Fibroblast of pulmonary artery (primary cell): ENCODE measurements around the gene OPRL1.

Source experiments
- DNase-seq: peaks from one replicate; pipeline ENCODE4 v3.0.0-alpha.2; 2010; ENCODE audit warnings: low read depth
- H3K4me3 ChIP-seq: replicated peaks from 2 replicates; pipeline ENCODE4 v1.5.1; 2011; ENCODE audit warnings: low read depth, mild to moderate bottlenecking, control low read depth, low read length, moderate library complexity
- CTCF ChIP-seq: IDR thresholded peaks from 2 replicates; pipeline ENCODE4 v1.5.1; 2011; ENCODE audit warnings: mild to moderate bottlenecking, control low read depth, low read length, inconsistent platforms; ENCODE audit errors: missing control alignments

Gene OPRL1

DNA sequence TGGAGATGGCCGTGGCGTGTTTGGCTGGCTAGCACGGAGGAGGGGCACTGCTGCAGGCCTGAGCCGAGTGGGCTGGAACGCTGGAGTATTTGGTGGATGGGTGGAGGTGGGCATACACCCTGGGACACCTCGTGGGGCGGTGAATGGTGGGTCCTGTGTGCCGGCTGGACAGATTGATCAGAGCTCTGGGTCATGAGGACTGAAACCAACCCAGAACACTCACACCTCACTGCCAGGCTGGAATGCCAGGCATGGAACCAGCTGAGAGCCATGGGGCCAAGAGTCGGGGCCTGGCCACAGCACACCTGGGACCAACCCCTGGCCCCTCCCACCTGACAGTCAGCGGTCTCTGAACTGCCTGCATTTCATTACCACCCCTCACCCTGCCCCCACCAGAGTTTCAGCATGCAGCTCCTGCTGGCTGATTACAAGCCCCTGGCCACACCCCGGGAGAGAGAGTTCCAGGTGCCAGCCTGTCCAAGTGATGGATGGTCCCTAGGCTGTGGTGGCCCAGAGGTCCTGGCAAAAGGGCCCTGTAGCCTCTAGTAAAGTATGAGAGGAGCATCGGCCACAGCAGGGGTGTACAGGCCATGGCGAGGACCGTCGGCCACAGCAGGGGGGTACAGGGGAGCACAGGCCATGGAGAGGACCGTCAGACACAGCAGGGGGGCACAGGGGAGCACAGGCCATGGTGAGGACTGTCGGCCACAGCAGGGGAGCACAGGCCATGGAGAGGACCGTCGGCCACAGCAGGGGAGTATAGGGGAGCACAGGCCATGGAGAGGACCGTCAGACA lies 24.2 kb downstream of the OPRL1 start:
- no peak overlapping the region for H3K4me3 ChIP-seq
- TF ChIP-seq CTCF, result no peak
- no peak for DNase-seq

DNA sequence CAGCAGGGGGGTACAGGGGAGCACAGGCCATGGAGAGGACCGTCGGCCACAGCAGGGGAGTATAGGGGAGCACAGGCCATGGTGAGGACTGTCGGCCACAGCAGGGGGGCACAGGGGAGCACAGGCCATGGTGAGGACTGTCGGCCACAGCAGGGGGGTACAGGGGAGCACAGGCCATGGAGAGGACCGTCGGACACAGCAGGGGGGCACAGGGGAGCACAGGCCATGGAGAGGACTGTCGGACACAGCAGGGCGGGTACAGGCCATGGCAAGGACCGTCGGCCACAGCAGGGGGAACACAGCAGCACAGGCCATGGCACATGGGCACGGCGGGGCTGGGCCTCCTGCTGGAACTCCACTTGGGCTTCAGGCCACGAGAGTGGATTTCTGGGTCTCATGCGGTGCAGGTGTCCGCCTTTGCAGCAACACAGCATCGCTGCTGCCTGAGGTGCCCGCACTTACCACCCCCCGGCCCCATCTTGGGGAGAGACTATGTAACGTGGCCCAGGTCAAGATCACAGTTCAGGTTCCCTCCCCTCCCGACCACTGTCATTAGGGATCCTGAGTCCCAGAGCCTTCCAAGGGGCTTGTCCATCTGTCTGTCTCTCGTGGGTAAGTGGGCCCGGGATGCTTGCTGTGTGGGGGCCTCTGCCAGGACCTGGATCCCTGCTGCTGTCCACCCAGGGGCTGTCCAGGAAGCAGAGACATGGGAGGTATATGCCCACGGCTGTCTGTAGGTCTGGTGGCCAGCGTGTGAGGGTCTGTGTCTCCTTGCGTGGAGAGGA lies 25.0 kb downstream of the OPRL1 start:
- TF ChIP-seq CTCF, result no peak
- H3K4me3 ChIP-seq, result no peak overlapping the region
- DNase-seq, result no peak

- H3K4me3 ChIP-seq, result no peak overlapping the region
- no peak for DNase-seq
- no peak for TF ChIP-seq CTCF
Measured at GRCh38 chr20:64105846-64106434, 26.1 kb downstream of the OPRL1 start.

DNA sequence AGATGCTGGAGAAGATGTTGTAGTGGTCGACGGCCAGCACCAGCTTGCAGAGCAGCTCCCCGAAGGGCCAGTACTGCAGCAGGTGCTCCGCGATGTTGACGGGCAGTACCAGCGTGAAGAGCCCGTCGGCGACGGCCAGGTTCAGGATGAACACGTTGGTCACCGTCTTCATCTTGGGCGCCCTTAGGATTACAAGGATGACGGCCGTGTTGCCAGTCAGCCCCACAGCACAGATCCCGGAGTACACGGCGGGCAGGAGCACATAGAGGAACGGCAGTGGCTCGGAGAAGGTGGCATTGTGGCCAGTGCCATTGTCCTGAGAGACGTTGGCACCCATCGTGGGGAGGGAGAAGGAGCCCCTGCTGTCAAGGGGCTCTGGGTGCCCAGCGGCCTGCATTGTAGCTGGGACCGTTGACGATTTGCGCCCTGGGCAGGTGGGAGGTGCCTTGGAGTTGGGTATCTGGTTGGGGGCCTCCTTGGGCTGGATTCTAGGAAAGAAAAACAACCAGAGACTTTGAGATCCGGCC lies 26.6 kb downstream of the OPRL1 start:
- no peak for DNase-seq
- no peak for TF ChIP-seq CTCF
- H3K4me3 ChIP-seq, result no peak overlapping the region

DNA sequence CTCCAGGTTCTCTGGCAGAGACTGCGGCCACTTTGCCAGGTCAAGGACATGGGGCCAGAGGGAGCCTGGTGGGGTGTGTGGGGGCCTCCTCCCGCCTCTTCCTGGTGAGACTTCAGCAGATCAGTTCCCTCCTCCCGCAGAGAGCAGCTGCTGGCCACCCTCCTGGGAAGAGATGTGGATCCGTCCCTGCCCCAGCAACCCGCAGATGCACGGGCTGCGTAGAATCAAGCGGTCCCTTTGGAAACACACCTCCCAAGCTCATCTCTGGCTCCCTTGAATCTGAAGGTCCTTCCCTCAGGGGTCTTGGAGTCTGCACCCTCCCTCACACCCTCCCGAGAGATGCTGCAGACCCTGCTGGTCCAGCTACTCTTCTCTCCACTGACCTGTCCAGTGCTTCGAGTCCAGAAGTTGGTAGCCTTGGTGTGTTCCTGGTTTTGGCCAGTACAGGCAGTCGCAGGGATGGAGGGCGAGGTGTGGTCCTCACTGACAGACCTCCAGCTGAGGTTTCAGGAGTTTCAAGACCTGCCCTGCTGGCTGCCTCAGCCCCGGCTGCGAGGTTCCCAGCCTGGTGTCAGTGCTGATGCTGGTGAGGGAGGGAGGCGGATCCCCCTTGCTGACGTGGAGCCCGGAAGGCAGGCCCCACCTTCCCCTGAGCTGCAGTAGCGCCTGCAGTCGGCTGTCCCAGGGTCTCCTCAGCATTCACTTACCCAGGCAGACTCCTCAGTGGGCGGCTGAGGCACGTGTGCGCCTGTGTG lies 27.3 kb downstream of the OPRL1 start, which contains the start of gene NPBWR2:
NPBWR2 (minus strand) TSS at position 585 of the 755 bp plus-strand sequence. CDS start 734 bp downstream, outside the sequence.
- no peak for DNase-seq
- no peak for TF ChIP-seq CTCF
- no peak within 1 kb of the TSS for H3K4me3 ChIP-seq

GRCh38 chr20:64107736-64108457 lies 28.0 kb downstream of the OPRL1 start:
- no peak for TF ChIP-seq CTCF
- H3K4me3 ChIP-seq, result no peak overlapping the region
- DNase-seq, result no peak
